DMS79 treated with DMSO at 0.1 percent for 48 hours (cell line): ENCODE results near the gene TIMM8B.
A peak's percentile ranks its signal among the peaks of the same experiment; 100 is the strongest.
"Not testable (repeated sequence)": the region's sequence is repeated elsewhere in the genome, so short reads cannot be mapped to it uniquely, and the experiment has no call there.

Source experiments
- DNase-seq: peaks from one replicate; lab custom pipeline; 2025; lab: John Stamatoyannopoulos, UW

TIMM8B gene

DNA sequence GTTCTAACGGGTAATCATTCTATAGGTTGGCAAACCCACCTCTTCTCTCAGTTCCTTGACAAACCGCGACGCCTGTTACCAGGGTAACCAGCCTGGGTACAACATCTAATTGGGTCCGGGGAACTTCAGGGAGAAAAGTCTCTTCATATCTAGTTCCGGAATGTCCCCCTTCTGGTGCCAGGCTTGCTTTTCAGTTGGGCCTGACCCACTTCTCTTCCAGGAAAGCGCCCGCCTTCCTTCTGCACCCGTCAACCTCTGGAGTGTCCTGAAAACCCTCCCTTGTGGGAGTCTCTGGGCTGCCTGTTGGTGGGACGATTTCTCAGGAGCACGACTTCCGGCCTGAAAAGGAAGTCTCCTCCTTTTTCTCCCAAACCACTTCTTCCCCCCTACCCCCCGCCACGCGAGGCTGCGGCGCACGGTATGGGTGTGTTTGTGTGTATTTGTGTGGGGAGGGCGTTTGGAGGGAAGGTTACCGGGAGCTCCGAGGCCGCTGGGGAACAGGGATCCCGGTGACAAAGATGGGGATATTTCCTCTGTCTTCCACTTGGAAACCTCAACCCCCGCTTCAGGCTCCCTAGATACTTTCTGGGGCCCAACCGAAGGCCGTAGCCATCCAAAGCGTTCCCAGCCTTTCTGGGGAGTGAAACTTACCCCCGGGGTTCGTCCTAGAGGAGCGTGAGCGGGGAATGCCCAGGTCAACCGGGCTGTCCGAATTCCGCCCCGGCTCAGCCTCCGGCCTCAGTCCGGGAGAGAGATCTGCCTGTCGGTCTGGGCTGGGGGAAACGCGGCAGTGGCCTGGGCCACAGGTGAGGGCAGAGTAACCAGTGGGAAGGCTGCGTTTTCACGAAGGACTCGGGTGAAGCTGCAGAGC lies 12.4 kb downstream of the TIMM8B start, which contains the start of the genes NKAPD1 and PIH1D2:
TSS of gene NKAPD1 (plus strand) at position 359 of the 871 bp plus-strand sequence. CDS start 1,276 bp downstream, outside the sequence.
TSS of gene PIH1D2 (minus strand) at position 77 of the 871 bp plus-strand sequence. CDS start 843 bp downstream, outside the sequence.
- DNase-seq, result peak; percentile 96

DNA sequence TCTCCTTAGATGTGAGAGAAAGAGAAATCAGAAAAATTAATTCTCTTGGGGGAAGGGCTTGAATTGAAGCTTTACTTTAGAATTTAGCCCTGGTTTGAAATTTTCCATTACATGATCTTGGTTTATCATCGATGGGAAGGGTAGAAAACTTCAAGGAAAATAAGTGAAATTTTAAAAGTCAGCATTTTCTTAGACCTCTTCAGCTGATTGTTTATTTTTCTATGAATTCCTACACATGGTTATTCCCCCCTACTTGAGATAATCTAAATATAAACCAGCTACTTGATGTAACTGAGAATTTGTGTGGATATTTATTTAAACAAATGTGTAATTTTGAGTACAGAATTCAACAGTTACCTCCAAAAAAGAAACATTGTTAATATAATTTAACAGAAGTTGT lies 23.6 kb downstream of the TIMM8B start:
- DNase-seq, result no peak

DNA sequence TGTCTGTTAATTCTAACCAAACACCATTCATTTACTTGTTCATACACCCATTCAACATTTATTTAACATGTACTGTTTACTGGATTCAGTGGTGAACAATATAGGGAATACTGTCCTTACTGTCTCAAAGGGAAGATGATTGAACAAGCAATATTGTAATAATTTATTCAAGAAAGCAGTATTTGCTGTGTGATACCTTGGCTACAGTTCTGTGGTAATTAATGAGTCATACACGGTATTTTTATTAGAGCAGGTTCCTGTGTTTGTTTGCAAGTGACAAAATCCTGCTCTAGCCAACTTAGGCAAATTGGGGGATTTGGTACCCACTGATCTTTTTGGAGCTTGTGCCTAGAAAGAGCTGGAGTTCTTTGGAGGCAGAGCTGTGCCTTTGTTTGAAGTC lies 28.5 kb downstream of the TIMM8B start:
- DNase-seq, result no peak

DNA sequence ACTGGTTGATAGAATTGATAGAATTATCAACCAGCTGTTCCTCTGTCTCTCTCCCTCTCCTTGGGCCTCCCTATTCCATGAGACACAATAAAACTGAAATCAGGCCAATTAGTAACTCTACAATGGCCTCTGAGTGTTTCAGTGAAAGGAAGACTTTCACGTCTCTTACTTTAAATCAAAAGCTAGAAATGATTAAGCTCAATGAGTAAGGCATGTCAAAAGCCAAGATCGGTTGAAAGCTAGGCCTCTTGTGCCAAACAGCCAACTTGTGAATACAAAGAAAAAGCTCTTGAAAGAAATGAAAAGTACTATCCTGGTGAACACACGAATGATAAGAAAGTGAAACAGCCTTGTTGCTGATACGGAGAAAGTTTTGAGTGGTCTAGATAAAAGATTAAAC lies 29.4 kb downstream of the TIMM8B start:
- DNase-seq, result no peak

DNA sequence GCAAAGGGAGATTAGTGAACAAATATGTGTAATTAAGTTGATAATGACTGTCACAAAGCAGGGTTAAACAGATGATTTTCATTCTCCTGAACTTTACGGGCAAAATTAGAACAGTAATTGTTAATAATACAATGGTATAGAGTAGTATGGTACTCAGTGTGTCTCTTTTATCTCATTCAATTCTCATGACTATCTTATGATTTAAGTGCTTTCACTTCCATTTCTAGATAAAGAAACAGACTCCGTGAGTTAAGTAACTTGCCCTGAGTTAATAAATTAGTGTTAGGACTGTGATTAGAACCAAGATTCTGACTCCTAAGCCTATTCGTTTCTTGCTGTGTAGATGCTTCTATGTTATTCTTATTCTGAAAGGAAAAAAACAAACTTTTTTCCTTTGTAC lies 34.8 kb downstream of the TIMM8B start:
- no peak for DNase-seq

DNA sequence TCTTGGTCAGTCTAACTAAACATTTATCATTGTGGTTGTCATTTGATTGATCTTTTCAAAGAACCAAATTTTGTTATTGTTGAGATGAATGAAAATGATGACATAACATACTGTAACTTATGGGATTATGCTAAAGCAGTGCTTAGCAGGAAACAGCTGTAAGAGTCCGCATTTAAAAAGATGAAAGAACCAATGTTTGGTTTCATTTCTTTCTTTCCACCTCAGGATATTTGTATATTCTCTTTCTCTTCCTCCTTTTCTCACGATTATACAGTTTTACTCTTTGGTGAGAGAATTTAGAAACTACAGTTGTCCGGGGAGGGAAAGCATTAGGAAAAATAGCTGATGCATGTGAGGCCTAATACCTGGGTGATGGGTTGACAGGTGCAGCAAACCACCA lies 35.8 kb downstream of the TIMM8B start:
- no peak for DNase-seq

DNA sequence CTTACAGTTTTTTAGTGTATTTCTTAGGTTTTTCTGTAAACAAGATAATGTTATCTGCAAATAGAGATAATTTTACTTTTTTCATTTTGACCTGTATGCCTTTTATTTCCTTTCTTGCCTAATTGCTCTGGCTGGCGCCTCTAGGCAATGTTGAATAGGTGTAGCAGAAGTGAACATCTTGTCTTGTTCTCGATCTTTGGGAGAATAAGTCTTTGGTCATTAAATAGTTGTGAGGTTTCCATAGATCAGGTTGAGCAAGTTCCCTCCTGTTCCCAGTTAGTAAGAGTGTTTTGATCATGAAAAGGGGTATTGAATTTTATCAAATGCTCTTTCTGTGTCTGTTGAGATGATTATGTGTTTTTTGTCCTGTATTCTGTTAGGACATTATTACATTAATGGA lies 36.8 kb downstream of the TIMM8B start:
- no peak for DNase-seq

DNA sequence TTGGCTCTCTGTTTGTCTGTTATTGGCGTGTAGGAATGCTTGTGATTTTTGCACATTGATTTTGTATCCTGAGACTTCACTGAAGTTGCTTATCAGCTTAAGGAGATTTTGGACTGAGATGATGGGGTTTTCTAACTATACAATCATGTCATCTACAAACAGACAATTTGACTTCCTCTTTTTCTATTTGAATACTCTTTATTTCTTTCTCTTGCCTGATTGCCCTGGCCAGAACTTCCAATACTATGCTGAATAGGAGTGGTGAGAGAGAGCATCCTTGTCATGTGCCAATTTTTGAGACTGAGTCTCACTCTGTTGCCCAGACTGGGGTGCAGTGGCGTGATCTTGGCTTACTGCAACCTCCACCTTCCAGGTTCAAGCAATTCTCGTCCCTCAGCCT lies 38.3 kb downstream of the TIMM8B start:
- DNase-seq, result not testable (repeated sequence)

DNA sequence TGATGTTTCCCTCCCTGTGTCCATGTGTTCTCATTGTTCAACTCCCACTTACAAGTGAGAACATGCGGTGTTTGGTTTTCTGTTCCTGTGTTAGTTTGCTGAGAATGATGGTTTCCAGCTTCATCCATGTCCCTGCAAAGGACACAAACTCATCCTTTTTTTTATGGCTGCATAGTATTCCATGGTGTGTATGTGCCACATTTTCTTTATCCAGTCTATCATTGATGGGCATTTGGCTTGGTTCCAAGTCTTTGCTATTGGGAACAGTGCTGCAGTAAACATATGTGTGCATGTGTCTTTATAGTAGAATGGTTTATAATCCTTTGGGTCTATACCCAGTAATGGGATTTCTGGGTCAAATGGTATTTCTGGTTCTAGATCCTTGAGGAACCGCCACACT lies 39.9 kb downstream of the TIMM8B start:
- DNase-seq, result not testable (repeated sequence)

DNA sequence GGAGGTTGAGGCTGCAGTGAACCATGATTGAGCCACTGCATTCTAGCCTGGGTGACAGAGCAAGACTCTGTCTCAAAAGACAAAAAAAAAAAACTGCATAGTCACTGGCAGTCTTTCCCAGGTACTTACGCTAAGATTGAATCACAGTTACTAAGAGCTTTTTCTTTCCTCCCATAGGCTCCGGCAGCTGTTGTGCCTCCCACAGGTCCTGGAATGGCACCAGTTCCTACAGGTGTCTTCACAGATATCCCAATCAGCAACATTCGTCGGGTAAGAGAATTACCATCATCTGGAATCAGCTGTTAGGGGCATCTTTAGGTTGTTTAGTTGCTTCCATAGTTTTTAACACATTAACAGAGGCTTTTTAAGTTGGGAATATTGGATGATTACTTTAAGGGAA lies 41.6 kb downstream of the TIMM8B start:
- no peak for DNase-seq

DNA sequence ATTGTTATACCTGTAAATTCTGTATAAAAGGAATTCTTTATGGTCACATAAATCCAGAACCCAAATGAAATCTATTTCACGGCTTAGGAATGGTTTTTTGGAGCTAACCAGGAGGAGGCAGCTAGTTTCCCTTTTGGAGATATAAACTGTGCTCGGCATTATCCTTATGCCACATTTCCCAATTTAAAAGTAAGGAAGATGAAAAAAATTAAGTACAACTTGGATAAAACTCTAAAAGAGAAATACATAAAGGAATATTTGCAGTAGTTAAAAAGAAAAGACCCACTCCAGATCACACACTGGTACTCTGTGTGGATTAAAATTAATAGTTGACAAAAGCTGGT lies 43.6 kb downstream of the TIMM8B start:
- no peak for DNase-seq

DNA sequence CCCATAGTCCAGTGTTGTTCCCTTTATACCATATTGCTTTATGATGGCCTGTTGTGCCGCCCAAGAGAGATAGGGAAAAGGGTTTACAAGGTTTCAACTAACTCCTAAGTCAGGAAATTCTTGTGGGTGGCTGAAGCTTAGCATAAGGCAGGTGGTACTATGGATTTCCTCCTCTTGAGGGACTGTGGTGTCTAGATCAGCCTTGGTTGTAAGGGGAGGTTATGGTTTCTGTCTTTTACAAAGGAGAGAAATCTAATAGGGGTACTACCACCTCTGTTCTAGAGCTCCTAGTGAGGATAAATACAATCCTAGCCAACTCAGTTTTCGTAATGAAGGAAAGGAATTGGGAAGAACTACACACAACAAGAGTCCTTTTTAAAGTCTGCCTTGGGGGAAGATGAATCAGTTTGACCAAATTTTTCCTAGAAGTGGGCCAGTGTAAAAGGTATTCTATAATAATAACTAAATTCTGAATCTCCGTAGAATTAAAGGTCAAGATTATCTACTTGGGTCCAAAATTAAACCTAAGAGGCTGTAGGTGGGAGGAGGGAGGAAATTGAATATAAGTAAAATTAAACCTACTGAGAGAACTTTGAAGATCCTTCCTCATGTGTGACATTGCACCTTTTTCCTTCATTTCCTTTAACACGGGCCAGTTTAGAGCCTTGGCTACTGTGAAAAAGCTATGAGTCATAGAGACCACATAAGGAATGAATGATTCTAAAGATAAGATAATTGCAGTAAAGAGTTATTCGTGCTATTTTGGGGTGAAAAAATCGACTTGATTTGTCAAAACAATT lies 44.2 kb downstream of the TIMM8B start:
- DNase-seq, result no peak

DNA sequence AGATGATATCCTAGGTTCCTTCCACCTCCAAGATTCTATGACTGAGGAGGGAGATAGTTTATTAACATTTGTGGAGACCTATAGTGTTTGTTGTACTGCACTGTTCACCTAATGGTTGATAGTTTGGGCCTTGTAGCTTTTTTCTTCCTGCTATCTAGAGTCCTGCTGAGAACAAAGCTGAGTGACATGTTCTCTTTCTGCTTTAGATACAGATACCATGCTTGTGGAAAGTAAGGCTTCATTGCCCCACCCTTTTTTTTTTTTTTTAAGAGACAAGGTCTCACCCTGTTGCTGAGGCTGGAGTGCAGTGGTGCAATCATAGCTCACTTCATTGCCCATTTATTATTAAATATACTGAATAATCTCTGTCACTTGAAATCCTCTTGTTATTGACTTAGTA lies 49.0 kb downstream of the TIMM8B start:
- DNase-seq, result no peak
